Large intestine (tissue), 3 donors: ENCODE data around the gene ACOD1. TPM values are rescaled to one million over a fixed set of nuclear protein-coding genes. Genes with fewer than 3 reads are reported as not detected.

Experiments
- DNase-seq, 2 donors: peaks; one replicate each; pipeline versions ENCODE4 v3.0.0 to v3.0.0-alpha.2; 2013
- H3K27ac ChIP-seq: one replicate; pipeline ENCODE4 v1.5.1; 2013; ENCODE audit warnings: low read length
- H3K27me3 ChIP-seq: 2 replicates; pipeline ENCODE4 v1.6.1; 2013; ENCODE audit warnings: low read length; ENCODE audit not compliant: control insufficient read depth, insufficient read depth
- H3K36me3 ChIP-seq: 2 replicates; pipeline ENCODE4 v1.6.1; 2013; ENCODE audit warnings: low read length; ENCODE audit not compliant: control insufficient read depth, insufficient read depth
- H3K4me1 ChIP-seq: one replicate; pipeline ENCODE4 v1.6.1; 2013; ENCODE audit warnings: low read length; ENCODE audit not compliant: control insufficient read depth, insufficient read depth
- H3K4me3 ChIP-seq: one replicate; pipeline ENCODE4 v1.5.1; 2013; ENCODE audit warnings: low read length
- H3K9me3 ChIP-seq: one replicate; pipeline ENCODE4 v1.6.1; 2013; ENCODE audit warnings: mild to moderate bottlenecking, low read depth, low read length, moderate library complexity; ENCODE audit not compliant: control insufficient read depth
- WGBS: methylation state at CpG from one replicate; pipeline ENCODE4 v1.1.5; 2013; ENCODE audit warnings: low lambda C conversion rate; ENCODE audit not compliant: insufficient coverage; 5-methylcytosine and 5-hydroxymethylcytosine counted together
- polyA plus RNA-seq: library from polyadenylated mRNA; unstranded; fragments of 120-200 nt; gene quantifications from one replicate; pipeline ENCODE4 v1.2.1, GENCODE V29; 2013

Gene ACOD1
- polyA plus RNA-seq, 1 donor = not detected

DNA sequence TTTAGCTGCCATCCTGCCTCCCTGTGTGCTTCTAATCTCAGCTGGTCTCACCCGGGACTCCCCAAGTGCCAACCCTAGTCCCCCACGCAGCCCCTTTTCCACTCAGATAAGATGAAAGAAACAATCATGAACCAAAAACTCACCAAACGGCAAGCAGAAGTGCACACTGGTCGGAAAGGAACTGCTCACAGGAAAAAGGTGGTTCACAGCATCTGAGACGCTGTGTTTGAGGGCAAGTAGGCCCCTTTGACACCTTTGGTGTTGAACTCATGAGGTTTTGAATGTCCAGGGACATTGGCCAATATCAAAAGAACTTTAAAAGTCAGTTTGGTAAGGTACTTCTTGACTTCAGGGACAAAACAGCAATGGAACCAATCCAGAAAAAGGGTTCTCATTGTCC is 20.4 kb upstream of the ACOD1 start:
- Histone ChIP-seq H3K4me3 (no peak overlapping the region), H3K36me3 (no peaks in the 10 kb centered on the region), H3K4me1 (peaks cover 31% of the 10 kb centered on the region), H3K27ac (no peak overlapping the region), H3K27me3 (no peaks in the 10 kb centered on the region), H3K9me3 (peaks cover 2% of the 10 kb centered on the region)
- DNase-seq = no peak
- WGBS = no CpG with 5 or more reads among the region's 5 CpGs

DNA sequence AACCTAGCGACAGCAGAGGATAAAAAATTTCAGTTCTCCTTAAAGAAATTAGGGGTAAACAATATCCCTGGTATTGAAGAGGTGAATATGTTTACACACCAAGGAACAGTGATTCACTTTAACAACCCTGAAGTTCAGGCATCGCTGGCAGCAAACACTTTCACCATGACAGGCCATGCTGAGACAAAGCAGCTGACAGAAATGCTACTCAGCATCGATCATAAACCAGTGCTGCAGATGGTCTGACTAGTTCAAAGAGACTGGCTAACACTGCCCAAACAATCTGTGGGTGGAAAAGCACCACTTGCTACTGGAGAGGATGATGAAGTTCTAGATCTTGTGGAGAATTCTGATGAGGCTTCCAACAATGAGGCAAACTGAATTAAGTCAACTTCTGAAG is 19.9 kb upstream of the ACOD1 start:
- H3K36me3 ChIP-seq = no peaks in the 10 kb centered on the region
- no CpG with 5 or more reads among the region's 3 CpGs for WGBS

DNA sequence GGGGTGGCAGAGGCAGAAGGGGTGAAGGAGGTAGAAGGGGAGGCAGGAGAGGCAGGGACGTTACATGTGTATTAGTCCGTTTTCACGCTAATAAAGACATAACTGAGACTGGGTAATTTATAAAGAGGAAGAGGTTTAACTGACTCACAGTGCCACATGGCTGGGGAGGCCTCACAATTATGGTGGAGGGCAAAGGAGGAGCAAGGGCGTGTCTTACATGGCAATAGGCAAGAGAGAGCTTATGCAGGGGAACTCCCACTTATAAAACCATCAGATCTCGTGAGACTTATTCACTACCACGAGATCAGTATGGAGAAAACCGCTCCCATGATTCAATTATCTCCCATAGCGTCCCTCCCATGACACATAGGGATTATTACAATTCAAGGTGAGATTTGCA is 19.0 kb upstream of the ACOD1 start:
- H3K9me3 ChIP-seq = peaks cover 2% of the 10 kb centered on the region
- no peaks in the 10 kb centered on the region for H3K36me3 ChIP-seq
- H3K27me3 ChIP-seq = no peaks in the 10 kb centered on the region
- H3K4me3 ChIP-seq = no peak overlapping the region
- 88% methylated on average over 4 of the region's 8 CpGs for whole genome bisulfite sequencing
- H3K27ac ChIP-seq = no peak overlapping the region
- no peak for DNase-seq
- H3K4me1 ChIP-seq = peaks cover 18% of the 10 kb centered on the region

More for the DNA sequence above, 19.9 kb upstream of the ACOD1 start:
- Histone ChIP-seq H3K27ac (no peak overlapping the region), H3K4me1 (peaks cover 26% of the 10 kb centered on the region), H3K27me3 (no peaks in the 10 kb centered on the region), H3K9me3 (peaks cover 2% of the 10 kb centered on the region), H3K4me3 (no peak overlapping the region)
- no peak for DNase-seq

DNA sequence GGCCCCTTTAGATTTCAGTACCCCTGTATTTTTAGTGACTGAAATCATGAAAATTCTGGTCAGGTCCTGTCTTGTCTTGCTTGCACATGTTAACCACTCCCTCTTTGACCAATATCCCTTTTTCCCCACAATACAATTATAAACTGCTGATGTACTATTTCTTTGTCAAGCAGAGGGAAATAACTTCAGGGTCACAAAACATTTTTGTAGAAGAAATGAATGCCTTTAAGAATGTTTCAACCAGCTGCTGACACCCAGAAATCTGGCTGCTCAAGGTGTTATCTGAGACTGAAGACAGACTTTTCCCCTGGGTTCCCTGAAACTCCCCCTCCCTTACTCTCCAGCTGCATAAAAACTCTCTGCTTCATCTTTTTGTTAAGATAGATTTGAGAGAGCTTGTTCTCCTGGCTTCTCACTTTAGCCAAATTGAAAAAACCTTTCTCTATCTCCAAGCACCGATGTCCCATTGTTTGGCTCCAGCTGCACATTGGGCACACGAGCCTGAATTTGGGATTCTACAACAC is 18.4 kb upstream of the ACOD1 start:
- no peak overlapping the region for H3K27ac ChIP-seq
- peaks cover 2% of the 10 kb centered on the region for H3K9me3 ChIP-seq
- no peak overlapping the region for H3K4me3 ChIP-seq
- WGBS = 100% methylated on average over 1 of the region's 2 CpGs
- no peaks in the 10 kb centered on the region for H3K27me3 ChIP-seq
- peaks cover 17% of the 10 kb centered on the region for H3K4me1 ChIP-seq
- no peaks in the 10 kb centered on the region for H3K36me3 ChIP-seq
- DNase-seq = no peak

DNA sequence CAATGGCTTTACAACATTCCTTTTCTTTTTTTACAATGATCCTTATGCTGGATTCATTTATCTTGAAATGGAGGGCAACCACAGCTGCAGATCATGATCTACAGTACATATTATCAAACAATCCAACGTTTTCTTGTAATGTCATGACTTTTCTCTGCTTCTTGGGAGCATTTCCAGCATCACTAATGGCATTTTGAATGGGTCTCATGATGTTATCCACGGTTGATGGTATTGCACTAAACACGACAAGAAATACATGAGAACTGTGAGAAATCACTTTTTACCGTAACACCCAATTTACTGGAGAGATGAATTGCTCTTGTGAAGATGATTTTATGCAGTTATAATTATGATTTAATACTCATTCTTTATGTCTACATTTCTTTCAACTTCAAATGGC is 16.2 kb upstream of the ACOD1 start:
- Histone ChIP-seq H3K36me3 (no peaks in the 10 kb centered on the region), H3K27ac (no peak overlapping the region), H3K4me3 (no peak overlapping the region), H3K9me3 (peaks cover 2% of the 10 kb centered on the region), H3K27me3 (no peaks in the 10 kb centered on the region), H3K4me1 (peaks cover 11% of the 10 kb centered on the region)
- DNase-seq = no peak
- WGBS = 67% methylated on average over 2 of the region's 4 CpGs

DNA sequence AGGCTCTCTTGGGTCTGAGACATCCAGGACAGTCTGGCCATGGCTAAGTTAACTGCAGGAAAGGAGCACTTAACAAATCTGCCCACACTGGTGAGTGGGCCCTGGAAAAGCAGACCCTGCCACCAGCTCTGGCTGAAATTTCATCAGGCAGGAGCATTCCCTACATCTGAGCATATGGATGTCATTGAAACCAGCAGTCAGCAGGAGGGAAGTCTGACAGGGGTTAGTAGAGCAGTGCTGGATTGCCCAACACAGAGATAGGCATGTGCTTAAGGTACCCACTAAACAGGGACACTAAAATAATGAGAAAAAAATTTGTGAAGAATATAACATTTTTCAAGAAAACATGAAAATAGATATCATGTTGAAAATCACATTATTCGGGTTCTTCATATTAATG is 13.6 kb upstream of the ACOD1 start:
- no peaks in the 10 kb centered on the region for H3K36me3 ChIP-seq
- WGBS = 100% methylated on average over 1 of the region's 1 CpG
- H3K27me3 ChIP-seq = no peaks in the 10 kb centered on the region
- peaks cover 2% of the 10 kb centered on the region for H3K9me3 ChIP-seq
- DNase-seq = no peak
- no peaks in the 10 kb centered on the region for H3K4me1 ChIP-seq
- no peak overlapping the region for H3K4me3 ChIP-seq
- H3K27ac ChIP-seq = no peak overlapping the region

DNA sequence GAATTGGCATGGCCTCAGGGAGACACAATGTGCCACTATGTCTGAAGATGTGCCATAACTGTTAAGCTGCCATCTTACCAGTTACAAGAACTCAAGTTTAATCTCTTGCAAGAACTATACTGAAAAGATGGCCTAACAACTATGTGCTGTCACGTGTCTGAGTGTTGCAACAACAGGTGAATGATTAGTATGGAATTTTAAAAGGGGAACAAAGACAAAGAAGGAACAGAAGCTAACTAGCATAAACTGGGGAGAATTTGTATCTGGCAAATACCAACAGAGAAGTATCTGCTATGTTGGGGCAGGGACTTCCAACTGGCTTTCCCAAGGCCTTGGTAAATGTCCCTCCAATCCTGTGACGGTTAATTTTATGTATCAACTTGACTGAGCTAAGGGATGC is 11.5 kb upstream of the ACOD1 start:
- no CpG with 5 or more reads among the region's 2 CpGs for WGBS
- no peaks in the 10 kb centered on the region for H3K36me3 ChIP-seq
- no peak overlapping the region for H3K27ac ChIP-seq
- H3K4me3 ChIP-seq = no peak overlapping the region
- DNase-seq = no peak
- no peaks in the 10 kb centered on the region for H3K27me3 ChIP-seq
- no peaks in the 10 kb centered on the region for H3K4me1 ChIP-seq
- H3K9me3 ChIP-seq = no peaks in the 10 kb centered on the region

DNA sequence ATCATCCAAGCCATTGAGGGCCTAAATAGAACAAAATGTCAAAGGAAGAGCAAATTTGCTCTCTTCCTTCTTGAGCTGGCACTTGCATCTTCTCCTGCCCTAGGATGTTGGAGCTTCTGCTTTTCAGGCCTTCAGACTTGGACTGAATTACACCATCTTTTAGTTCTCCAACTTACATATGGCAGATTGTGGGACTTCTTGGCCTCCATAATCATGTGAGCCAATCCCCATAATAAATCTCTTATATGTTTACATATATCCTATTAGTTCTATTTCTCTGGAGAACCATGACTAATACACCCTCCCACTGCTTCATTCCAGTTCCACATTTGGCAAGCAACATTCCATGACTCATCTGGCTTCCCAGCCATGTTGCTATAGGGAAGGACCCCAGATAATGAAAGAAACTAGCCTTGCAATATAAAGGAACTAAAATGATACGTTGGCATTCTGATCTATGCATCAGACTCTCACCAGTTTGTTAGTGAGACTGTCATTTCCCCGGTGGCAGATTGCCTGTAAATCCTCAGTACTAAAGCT is 11.0 kb upstream of the ACOD1 start:
- Histone ChIP-seq H3K27ac (no peak overlapping the region), H3K36me3 (no peaks in the 10 kb centered on the region), H3K4me3 (no peak overlapping the region), H3K27me3 (no peaks in the 10 kb centered on the region), H3K9me3 (no peaks in the 10 kb centered on the region), H3K4me1 (no peaks in the 10 kb centered on the region)
- WGBS = no CpG with 5 or more reads among the region's 2 CpGs
- DNase-seq = no peak

DNA sequence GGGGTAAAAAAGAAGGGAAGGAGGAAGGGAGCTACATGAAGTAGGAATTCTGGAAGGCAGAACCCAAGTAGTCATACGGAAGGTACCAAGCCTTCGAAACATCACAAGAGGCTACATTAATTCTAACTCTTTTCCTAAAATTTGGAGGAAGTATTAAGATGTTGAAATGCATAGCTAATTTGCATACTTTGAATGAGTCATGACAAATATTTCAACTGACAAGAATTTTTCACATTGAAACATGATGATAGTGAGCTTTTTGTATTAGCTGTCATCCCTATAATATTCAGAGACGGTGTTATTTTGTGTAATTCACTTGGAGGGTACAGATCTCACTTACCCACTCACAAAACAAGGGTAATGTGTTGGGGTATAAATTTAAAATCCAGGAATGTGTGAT is 9.1 kb upstream of the ACOD1 start:
- no peaks in the 10 kb centered on the region for H3K9me3 ChIP-seq
- H3K36me3 ChIP-seq = no peaks in the 10 kb centered on the region
- no peak for DNase-seq
- no peaks in the 10 kb centered on the region for H3K4me1 ChIP-seq
- no peak overlapping the region for H3K27ac ChIP-seq
- WGBS = 100% methylated on average over 1 of the region's 3 CpGs
- no peak overlapping the region for H3K4me3 ChIP-seq
- no peaks in the 10 kb centered on the region for H3K27me3 ChIP-seq

DNA sequence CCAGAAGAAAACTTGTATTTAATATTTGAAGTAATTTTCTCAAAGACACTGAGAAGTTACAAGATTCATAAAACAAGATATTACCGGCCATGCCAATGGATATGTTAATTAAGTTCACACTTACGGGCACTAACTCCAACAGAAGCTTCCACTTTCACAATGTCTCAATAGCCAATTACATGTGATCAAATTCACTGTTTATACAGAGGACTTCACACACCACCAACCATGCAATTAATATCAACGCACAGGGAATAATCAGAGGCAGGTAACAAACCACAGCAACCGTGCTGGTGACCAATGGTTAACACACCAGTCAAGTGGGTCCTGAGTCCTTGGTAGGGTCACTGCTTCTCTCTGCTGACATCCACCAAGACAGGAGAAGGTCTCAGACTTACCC is 5.9 kb upstream of the ACOD1 start:
- WGBS = no CpG with 5 or more reads among the region's 4 CpGs
- no peaks in the 10 kb centered on the region for H3K27me3 ChIP-seq
- H3K27ac ChIP-seq = no peak overlapping the region
- H3K4me3 ChIP-seq = no peak overlapping the region
- DNase-seq = no peak
- no peaks in the 10 kb centered on the region for H3K36me3 ChIP-seq
- H3K4me1 ChIP-seq = no peaks in the 10 kb centered on the region
- H3K9me3 ChIP-seq = no peaks in the 10 kb centered on the region

DNA sequence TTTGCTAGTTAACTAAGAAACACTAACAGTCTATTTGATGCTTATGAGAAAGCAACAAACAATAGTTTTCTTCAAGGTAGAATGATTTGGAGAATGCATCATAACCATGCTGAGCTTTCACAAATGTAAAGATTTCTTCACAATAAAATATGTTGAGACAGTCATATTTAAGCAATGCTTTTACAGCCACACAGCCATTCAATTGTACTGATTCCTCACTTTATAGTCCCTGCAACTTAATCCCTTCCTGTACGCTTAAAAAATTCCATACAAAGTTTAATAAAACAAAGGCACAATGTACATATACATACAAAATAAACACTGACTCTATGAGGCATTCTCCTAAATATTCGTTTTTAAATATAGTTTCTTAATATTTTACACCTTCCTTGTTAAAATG is 4.7 kb upstream of the ACOD1 start:
- no peak overlapping the region for H3K4me3 ChIP-seq
- no peaks in the 10 kb centered on the region for H3K36me3 ChIP-seq
- no peak for DNase-seq
- WGBS = 100% methylated on average over 1 of the region's 2 CpGs
- no peaks in the 10 kb centered on the region for H3K27me3 ChIP-seq
- no peaks in the 10 kb centered on the region for H3K9me3 ChIP-seq
- H3K27ac ChIP-seq = no peak overlapping the region
- no peaks in the 10 kb centered on the region for H3K4me1 ChIP-seq
